PFSK-1 (cell line): Measurements from ENCODE around the gene CEBPG.

ENCODE experiments used
- FOXP2 ChIP-seq: optimal IDR thresholded peaks from 2 replicates; pipeline ENCODE3; 2011; ENCODE audit warnings: borderline replicate concordance, control low read depth, inconsistent platforms; ENCODE audit not compliant: insufficient read depth; ENCODE audit errors: extremely low read length, extremely low read depth
- POLR2AphosphoS5 ChIP-seq: IDR thresholded peaks from 2 replicates; pipeline ENCODE4 v1.6.1; 2012; ENCODE audit warnings: low read depth, mild to moderate bottlenecking, control low read depth, low read length, moderate library complexity
- SIN3A ChIP-seq: IDR thresholded peaks from 2 replicates; pipeline ENCODE4 v1.6.1; 2012; ENCODE audit warnings: mild to moderate bottlenecking, low read length, moderate library complexity, borderline replicate concordance; ENCODE audit not compliant: insufficient read depth
- TAF1 ChIP-seq: IDR thresholded peaks from 2 replicates; pipeline ENCODE4 v1.6.1; 2012; ENCODE audit warnings: low read length, control low read depth, borderline replicate concordance; ENCODE audit not compliant: insufficient read depth

DNA sequence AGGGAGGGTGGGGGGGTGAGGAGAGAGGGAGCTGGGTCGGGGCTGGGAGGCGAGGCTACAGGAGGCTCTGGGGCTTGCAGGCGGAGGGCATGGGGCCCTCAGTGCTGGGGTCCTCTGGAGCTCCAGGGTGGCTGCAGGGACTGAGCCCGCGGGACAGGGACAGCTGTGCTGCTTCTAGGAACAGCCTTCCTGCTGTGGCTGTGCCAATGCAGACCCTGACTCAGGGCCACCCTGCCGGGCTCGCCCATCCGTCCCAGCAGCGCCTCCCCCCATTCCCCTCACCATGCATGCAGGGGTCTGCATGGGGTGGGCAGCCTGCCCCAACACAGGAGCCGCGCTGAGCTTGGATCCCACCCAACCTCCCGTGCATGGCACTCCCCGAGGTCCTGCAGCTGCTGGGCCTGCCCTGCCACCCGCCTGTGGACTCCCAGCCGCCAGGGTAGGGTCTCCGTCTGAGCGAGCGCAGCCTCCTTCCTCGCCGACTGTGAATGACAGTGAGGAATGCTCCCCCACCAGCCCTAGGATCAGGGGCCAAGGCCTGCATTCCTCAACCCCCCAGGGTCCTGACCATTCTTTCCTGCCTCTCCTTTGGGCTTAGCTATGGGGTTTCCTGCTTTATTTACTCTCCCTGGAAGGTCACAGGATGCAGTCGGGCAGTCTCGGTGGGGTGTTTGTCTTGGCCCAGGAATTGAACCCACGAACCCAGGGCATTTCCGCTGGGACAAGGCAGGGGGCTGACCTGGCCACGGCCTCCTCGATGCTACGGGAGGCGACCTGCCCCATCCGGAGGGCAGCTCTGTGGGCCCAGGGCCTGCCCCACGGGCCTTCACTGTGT is 23.4 kb downstream of the CEBPG start:
- TF ChIP-seq POLR2AphosphoS5 (no peak), TAF1 (no peak), SIN3A (no peak), FOXP2 (peak; percentile 28)
